Stomach (tissue), 9 donors: ENCODE data around the gene FRMPD4. TPM values are rescaled to one million over a fixed set of nuclear protein-coding genes. Genes with fewer than 3 reads are reported as not detected.

Source experiments
- DNase-seq, 2 donors: peaks; one replicate each; pipeline versions ENCODE4 v3.0.0 to v3.0.0-alpha.2; 2013 to 2019
- H3K27ac ChIP-seq, 5 donors: fragments of 200-600 bp in 4 of 5; sonication (generic) in 4 of 5; one replicate each; pipeline ENCODE4 v1.5.1; 2013 to 2019; ENCODE audit warnings: mild to moderate bottlenecking in 1 of 5, moderate library complexity in 1 of 5
- H3K27me3 ChIP-seq, 3 donors: fragments of 200-600 bp; sonication (generic); one replicate each; pipeline ENCODE4 v1.5.1; 2017 to 2019; ENCODE audit warnings: mixed run types in 1 of 3
- H3K36me3 ChIP-seq, 4 donors: fragments of 200-600 bp; sonication (generic); 1 replicate in 3 of 4; 2 replicates in 1 of 4; pipeline ENCODE4 v1.5.1; 2016 to 2019
- H3K4me1 ChIP-seq, 4 donors: fragments of 200-600 bp; sonication (generic); one replicate each; pipeline ENCODE4 v1.5.1; 2016 to 2019
- H3K4me3 ChIP-seq, 4 donors: fragments of 200-600 bp; sonication (generic) in 3 of 4; one replicate each; pipeline ENCODE4 v1.5.1; 2016 to 2019; ENCODE audit warnings: mild to moderate bottlenecking in 1 of 4
- H3K9me3 ChIP-seq, 4 donors: fragments of 200-600 bp; sonication (generic); one replicate each; pipeline ENCODE4 v1.5.1; 2016 to 2019
- EP300 ChIP-seq: sonication (generic); formaldehyde crosslinking; IDR thresholded peaks from one replicate; pipeline ENCODE4 v1.6.1; 2017; ENCODE audit warnings: antibody characterized with exemption
- POLR2A ChIP-seq, 4 donors: fragments of 450-650 bp; IDR thresholded peaks; one replicate each; pipeline ENCODE4 v1.6.1; 2016; ENCODE audit warnings: antibody characterized with exemption in 4 of 4, control low read depth in 2 of 4, mild to moderate bottlenecking in 1 of 4, moderate library complexity in 1 of 4
- POLR2AphosphoS5 ChIP-seq, 3 donors: sonication (generic); formaldehyde crosslinking; IDR thresholded peaks; one replicate each; pipeline ENCODE4 v1.6.1; 2016; ENCODE audit warnings: antibody characterized with exemption in 3 of 3
- WGBS, 5 donors: extraction: QIAGEN DNeasy Blood & Tissue Kit in 3 of 5; methylation state at CpG; one replicate each; pipeline versions ENCODE4 v1.1.5 to v1.1.7; 2013 to 2018; 5-methylcytosine and 5-hydroxymethylcytosine counted together
- intact Hi-C: fragments of 100-400 bp; cut with DNase I; formaldehyde crosslinking; loops from one replicate; pipeline ENCODE4 v1.15.1; 2023; ENCODE audit warnings: low total_unique reads
- polyA plus RNA-seq, 3 donors: library from polyadenylated mRNA; stranded (reverse); fragments of 200-250 nt; gene quantifications; one replicate each; pipeline ENCODE4 v1.2.3, GENCODE V29; 2013
- total RNA-seq, 5 donors: library from RNA; depleted of rRNA; stranded (reverse); fragments of >200 nt; gene quantifications; one replicate each; pipeline versions ENCODE4 v1.1.0 to v1.2.3, GENCODE V29; 2014 to 2016
- TF ChIP-seq, protein P1 (sequence below), 7 experiments: fragments of 450-650 bp in 4 of 7; fragments of 200-600 bp in 3 of 7; sonication (generic) in 3 of 7; IDR thresholded peaks; one replicate each; pipeline ENCODE4 v1.5.1; 2016 to 2019; ENCODE audit warnings: antibody characterized with exemption in 7 of 7, control low read depth in 2 of 7, mild to moderate bottlenecking in 1 of 7
- donor health status: healthy with polysubstance abuse.
- donor health status: Bipolar disorder and iron deficiency.
- donor health status: healthy.

Gene FRMPD4
- total and polyA plus RNA-seq, 8 donors = 0.03 to 2.6 (median 0.55) TPM; not detected in 5

DNA sequence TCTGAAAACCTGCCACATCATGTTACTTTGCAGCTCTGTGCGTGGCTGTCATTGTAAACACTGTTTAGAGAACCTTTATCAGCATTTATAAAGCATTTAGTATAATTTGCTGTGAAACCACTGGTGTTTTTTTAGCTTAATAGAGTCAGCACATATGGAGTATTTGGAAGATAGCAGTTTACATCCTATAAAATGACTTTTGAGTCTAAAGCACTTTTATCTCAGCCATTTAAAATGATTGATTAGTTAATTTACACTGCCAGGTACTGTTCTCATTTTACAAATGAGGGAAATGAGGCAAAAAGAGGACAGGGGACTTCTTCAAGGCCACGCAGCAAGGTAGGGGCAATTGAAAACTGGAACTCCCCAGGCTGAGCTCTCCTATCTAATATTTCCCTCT is 181.7 kb downstream of the FRMPD4 start:
- 36 to 50% (median 47%) methylated on average over 2 of the region's 2 CpGs for WGBS, 5 donors
- intact Hi-C loops = no loop called here

GRCh38 chrX:12322031-12322430 is 183.8 kb downstream of the FRMPD4 start:
- Histone ChIP-seq H3K4me3 (no peak overlapping the region), H3K4me1 (no peaks in the 10 kb centered on the region), H3K27ac (no peak overlapping the region), H3K27me3 (no peaks in the 10 kb centered on the region), H3K9me3 (no peaks in the 10 kb centered on the region), H3K36me3 (no peaks in the 10 kb centered on the region)
- intact Hi-C loops = no loop called here
- TF ChIP-seq POLR2AphosphoS5 (IDR thresholded peaks at IDR 0.05) (no peak), EP300 (no peak), POLR2A (IDR thresholded peaks at IDR 0.05) (no peak)
- TF ChIP-seq, protein P1, sequence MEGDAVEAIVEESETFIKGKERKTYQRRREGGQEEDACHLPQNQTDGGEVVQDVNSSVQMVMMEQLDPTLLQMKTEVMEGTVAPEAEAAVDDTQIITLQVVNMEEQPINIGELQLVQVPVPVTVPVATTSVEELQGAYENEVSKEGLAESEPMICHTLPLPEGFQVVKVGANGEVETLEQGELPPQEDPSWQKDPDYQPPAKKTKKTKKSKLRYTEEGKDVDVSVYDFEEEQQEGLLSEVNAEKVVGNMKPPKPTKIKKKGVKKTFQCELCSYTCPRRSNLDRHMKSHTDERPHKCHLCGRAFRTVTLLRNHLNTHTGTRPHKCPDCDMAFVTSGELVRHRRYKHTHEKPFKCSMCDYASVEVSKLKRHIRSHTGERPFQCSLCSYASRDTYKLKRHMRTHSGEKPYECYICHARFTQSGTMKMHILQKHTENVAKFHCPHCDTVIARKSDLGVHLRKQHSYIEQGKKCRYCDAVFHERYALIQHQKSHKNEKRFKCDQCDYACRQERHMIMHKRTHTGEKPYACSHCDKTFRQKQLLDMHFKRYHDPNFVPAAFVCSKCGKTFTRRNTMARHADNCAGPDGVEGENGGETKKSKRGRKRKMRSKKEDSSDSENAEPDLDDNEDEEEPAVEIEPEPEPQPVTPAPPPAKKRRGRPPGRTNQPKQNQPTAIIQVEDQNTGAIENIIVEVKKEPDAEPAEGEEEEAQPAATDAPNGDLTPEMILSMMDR (IDR thresholded peaks at IDR 0.05) = no peak
- no peak for DNase-seq

More for the DNA sequence above, 181.7 kb downstream of the FRMPD4 start:
- Histone ChIP-seq H3K36me3 (no peaks in the 10 kb centered on the region), H3K9me3 (no peaks in the 10 kb centered on the region), H3K4me3 (no peak overlapping the region), H3K27me3 (no peaks in the 10 kb centered on the region), H3K27ac (no peak overlapping the region), H3K4me1 (no peaks in the 10 kb centered on the region)
- TF ChIP-seq EP300 = no peak
- TF ChIP-seq POLR2A (IDR thresholded peaks at IDR 0.05) = no peak
- TF ChIP-seq POLR2AphosphoS5 (IDR thresholded peaks at IDR 0.05) = no peak
- TF ChIP-seq, protein P1 (IDR thresholded peaks at IDR 0.05) = no peak
- DNase-seq = no peak

- no peak for DNase-seq
- Histone ChIP-seq H3K9me3 (no peaks in the 10 kb centered on the region), H3K27me3 (no peaks in the 10 kb centered on the region), H3K4me3 (no peak overlapping the region), H3K4me1 (no peaks in the 10 kb centered on the region), H3K27ac (no peak overlapping the region), H3K36me3 (no peaks in the 10 kb centered on the region)
- intact Hi-C loops = no loop called here
- 44 to 68% (median 61%) methylated on average over 2 of the region's 2 CpGs for WGBS, 5 donors
- TF ChIP-seq POLR2AphosphoS5 (IDR thresholded peaks at IDR 0.05) (no peak), POLR2A (IDR thresholded peaks at IDR 0.05) (no peak), EP300 (no peak)
- TF ChIP-seq, protein P1 (IDR thresholded peaks at IDR 0.05) = no peak
These were observed 186.9 kb downstream of the FRMPD4 start for GRCh38 chrX:12325171-12325570.

- intact Hi-C loops = no loop called here
- H3K9me3 ChIP-seq = no peaks in the 10 kb centered on the region
- no peaks in the 10 kb centered on the region for H3K4me1 ChIP-seq
- H3K27me3 ChIP-seq = no peaks in the 10 kb centered on the region
- H3K27ac ChIP-seq = no peak overlapping the region
- TF ChIP-seq EP300 = no peak
- TF ChIP-seq POLR2A (IDR thresholded peaks at IDR 0.05) = no peak
- no peak for TF ChIP-seq POLR2AphosphoS5 (IDR thresholded peaks at IDR 0.05)
- TF ChIP-seq, protein P1 (IDR thresholded peaks at IDR 0.05) = no peak
- no peaks in the 10 kb centered on the region for H3K36me3 ChIP-seq
- DNase-seq = no peak
- no peak overlapping the region for H3K4me3 ChIP-seq
These were observed 189.6 kb downstream of the FRMPD4 start for GRCh38 chrX:12327836-12328235.
